Measurements from ENCODE around the gene PSME1. TPM values are rescaled to one million over a fixed set of nuclear protein-coding genes. Genes with fewer than 3 reads are reported as not detected.

PSME1 gene
- total and polyA plus RNA-seq, 2 of the 13 experiments (the other 11 are each of a cell fraction or from before 2014, with no cell fraction given): 159 to 608 TPM

GRCh38 chr14:24136684-24137528 lies 912 bp downstream of the PSME1 start (continued):
- TF ChIP-seq FOSL1 (CRISPR knock-in tag; IDR thresholded peaks at IDR 0.05; ENCODE audit: borderline replicate concordance): no peak
- no peak for TF ChIP-seq ZNF720 (CRISPR knock-in tag; IDR thresholded peaks at IDR 0.05)
- TF ChIP-seq JARID2 (CRISPR knock-in tag; IDR thresholded peaks at IDR 0.05; ENCODE audit: insufficient replicate concordance): no peak
- no peak for TF ChIP-seq SMAD1 (CRISPR knock-in tag; IDR thresholded peaks at IDR 0.05; ENCODE audit: borderline replicate concordance, low read depth)
- no peak for TF ChIP-seq AHR (CRISPR knock-in tag; IDR thresholded peaks at IDR 0.05)
- no peak for TF ChIP-seq TIGD3 (CRISPR knock-in tag; IDR thresholded peaks at IDR 0.05; ENCODE audit: borderline replicate concordance)
- TF ChIP-seq NFE2L1 (CRISPR knock-in tag; IDR thresholded peaks at IDR 0.05; ENCODE audit: borderline replicate concordance): no peak; the same call in 1 of the 2 replicates
- no peak; the same call in 1 of the 2 replicates for TF ChIP-seq ZBTB40 (IDR thresholded peaks at IDR 0.05)
- TF ChIP-seq ZBTB40 (CRISPR knock-in tag; IDR thresholded peaks at IDR 0.05): no peak
- no peak for TF ChIP-seq SP2 (CRISPR knock-in tag; IDR thresholded peaks at IDR 0.05)
- no peak for TF ChIP-seq GLI4 (CRISPR knock-in tag; IDR thresholded peaks at IDR 0.05; ENCODE audit: borderline replicate concordance)
- TF ChIP-seq ZNF326 (CRISPR knock-in tag; IDR thresholded peaks at IDR 0.05; ENCODE audit: borderline replicate concordance): no peak
- TF ChIP-seq ZNF230 (CRISPR knock-in tag; IDR thresholded peaks at IDR 0.05): no peak
- TF ChIP-seq CSRNP2 (CRISPR knock-in tag; conservative IDR thresholded peaks at IDR 0.05; ENCODE audit: low read depth): no peak
- TF ChIP-seq HNRNPK (IDR thresholded peaks at IDR 0.05; ENCODE audit: low read depth, low read length, poor library complexity, severe bottlenecking): no peak
- TF ChIP-seq KLF11 (CRISPR knock-in tag; IDR thresholded peaks at IDR 0.05): no peak
- no peak for TF ChIP-seq FOXK1 (CRISPR knock-in tag; IDR thresholded peaks at IDR 0.05; ENCODE audit: borderline replicate concordance, low read depth)

Data from HepG2 (cell line).